Measurements from ENCODE around the gene SASH1.

DNA sequence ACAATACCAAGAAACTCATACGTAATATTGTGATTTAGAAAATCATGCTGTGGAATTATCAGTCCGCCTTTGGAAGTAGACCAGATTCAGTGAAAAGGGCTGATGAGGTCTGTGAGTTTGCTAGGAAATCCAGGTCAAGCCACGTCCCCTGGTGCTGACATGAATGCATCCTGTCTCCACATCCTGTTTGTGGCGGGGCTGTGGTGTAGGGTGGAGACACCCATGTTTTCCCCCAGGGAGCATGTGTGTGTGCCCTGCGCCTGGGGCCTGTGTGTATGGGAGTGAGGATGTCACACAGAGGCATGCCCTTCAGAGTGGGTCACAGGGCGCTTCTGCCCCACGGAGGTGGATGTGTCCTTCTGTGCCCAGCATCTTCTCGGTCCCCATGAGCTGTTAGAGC, 109.1 kb downstream of the SASH1 start:
- no peak for TF ChIP-seq EP300 (IDR thresholded peaks at IDR 0.05)
- TF ChIP-seq, protein P1, sequence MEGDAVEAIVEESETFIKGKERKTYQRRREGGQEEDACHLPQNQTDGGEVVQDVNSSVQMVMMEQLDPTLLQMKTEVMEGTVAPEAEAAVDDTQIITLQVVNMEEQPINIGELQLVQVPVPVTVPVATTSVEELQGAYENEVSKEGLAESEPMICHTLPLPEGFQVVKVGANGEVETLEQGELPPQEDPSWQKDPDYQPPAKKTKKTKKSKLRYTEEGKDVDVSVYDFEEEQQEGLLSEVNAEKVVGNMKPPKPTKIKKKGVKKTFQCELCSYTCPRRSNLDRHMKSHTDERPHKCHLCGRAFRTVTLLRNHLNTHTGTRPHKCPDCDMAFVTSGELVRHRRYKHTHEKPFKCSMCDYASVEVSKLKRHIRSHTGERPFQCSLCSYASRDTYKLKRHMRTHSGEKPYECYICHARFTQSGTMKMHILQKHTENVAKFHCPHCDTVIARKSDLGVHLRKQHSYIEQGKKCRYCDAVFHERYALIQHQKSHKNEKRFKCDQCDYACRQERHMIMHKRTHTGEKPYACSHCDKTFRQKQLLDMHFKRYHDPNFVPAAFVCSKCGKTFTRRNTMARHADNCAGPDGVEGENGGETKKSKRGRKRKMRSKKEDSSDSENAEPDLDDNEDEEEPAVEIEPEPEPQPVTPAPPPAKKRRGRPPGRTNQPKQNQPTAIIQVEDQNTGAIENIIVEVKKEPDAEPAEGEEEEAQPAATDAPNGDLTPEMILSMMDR (IDR thresholded peaks at IDR 0.05), result no peak
- peak in 1 of 2 donors; percentile 74 for TF ChIP-seq POLR2AphosphoS5 (IDR thresholded peaks at IDR 0.05)
- TF ChIP-seq POLR2A (IDR thresholded peaks at IDR 0.05), result no peak
